T1000 (cell line): ENCODE results near the gene GEN1.

Source experiments
- DNase-seq: peaks from one replicate; lab custom pipeline; 2025; ENCODE audit warnings: mixed read lengths; lab: John Stamatoyannopoulos, UW

The GEN1 gene, protein sequence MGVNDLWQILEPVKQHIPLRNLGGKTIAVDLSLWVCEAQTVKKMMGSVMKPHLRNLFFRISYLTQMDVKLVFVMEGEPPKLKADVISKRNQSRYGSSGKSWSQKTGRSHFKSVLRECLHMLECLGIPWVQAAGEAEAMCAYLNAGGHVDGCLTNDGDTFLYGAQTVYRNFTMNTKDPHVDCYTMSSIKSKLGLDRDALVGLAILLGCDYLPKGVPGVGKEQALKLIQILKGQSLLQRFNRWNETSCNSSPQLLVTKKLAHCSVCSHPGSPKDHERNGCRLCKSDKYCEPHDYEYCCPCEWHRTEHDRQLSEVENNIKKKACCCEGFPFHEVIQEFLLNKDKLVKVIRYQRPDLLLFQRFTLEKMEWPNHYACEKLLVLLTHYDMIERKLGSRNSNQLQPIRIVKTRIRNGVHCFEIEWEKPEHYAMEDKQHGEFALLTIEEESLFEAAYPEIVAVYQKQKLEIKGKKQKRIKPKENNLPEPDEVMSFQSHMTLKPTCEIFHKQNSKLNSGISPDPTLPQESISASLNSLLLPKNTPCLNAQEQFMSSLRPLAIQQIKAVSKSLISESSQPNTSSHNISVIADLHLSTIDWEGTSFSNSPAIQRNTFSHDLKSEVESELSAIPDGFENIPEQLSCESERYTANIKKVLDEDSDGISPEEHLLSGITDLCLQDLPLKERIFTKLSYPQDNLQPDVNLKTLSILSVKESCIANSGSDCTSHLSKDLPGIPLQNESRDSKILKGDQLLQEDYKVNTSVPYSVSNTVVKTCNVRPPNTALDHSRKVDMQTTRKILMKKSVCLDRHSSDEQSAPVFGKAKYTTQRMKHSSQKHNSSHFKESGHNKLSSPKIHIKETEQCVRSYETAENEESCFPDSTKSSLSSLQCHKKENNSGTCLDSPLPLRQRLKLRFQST

DNA sequence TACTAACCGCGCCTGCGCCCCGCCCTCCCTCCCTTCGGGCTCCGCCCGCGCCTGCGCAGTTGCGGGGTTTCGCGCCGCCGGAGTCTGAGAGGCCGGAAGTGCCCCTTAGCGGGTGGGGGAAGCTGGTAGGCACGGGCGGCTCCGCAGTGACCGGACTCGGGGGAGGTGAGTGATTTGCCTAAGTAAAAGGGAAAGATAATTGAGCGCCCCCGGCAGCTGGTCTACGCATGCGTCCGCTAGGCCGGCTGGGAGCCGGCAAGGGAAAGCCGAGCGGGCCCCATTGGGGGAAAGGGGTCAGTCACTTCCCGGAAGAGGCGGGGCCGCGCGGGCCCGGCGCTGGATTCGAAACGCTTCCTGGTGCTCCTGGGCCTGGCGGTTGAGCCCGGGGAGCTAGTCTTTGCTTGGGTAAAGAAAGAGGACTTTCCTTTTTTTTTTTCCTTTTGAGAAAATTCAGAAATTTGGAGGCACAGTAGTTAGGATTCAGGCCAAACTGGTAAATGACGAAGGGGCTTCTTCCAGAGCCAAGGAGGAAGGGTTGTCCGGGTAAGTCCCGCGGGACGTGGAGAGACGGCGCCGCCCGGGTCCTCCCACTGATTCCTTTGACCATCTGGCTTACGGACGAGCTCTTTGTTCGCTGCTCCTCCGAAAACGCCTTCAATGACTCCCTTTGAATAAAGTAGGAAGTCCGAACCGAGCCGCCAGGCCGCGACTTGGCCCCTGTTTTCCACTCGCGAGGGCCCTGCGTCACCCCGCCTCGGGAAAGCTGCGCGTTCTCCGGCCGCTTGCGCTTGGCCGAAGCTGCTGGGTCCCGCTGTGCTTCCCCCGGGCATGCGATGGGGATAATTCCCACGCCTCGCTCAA is at the start of gene GEN1, which contains the start of gene SMC6:
Gene GEN1, plus strand, starts transcription at position 336 of the 861 bp plus-strand sequence. CDS start 5,806 bp downstream, outside the sequence.
Gene SMC6, minus strand, starts transcription at position 8 of the 861 bp plus-strand sequence. CDS start 7,864 bp downstream, outside the sequence.
- DNase-seq: peak; percentile 87

DNA sequence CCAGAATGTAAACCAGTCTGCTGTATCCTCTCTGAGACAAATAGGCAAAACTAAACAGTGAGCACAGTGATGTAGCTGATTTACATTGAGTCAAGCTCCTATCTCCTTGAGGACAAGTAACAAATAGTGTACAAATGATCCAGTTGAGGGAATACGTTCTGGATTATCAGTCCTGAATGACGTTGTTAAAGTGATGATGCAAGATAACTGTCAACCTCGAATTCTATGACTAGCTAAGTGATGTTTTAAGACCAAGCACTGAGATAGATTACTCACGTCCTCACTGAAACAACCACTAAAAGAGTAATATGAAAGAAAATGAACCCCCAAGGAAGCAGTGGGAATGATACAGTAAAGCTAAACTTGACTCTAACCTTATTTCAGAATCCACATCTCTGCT is 47.1 kb upstream of the GEN1 start:
- no peak for DNase-seq

DNA sequence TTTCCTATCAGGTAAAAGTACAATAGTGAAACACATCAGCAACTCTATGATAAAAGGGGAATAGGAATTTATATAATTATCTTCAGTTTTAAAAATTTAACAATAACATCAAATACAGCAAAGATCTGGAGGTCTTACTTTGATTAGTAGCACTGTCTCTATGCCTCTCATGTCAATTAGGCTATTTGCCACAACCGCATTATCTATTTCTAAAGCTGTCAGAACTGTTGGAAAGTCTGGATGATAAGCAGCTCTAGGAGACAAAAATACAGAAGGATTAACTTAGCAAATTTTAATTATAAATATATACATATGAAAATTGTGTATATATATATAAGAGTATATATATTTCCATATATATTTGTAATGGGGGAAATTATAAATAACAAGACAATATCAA is 45.4 kb upstream of the GEN1 start:
- DNase-seq: no peak

GRCh38 chr2:17709897-17710296 is 44.0 kb upstream of the GEN1 start:
- no peak for DNase-seq

DNA sequence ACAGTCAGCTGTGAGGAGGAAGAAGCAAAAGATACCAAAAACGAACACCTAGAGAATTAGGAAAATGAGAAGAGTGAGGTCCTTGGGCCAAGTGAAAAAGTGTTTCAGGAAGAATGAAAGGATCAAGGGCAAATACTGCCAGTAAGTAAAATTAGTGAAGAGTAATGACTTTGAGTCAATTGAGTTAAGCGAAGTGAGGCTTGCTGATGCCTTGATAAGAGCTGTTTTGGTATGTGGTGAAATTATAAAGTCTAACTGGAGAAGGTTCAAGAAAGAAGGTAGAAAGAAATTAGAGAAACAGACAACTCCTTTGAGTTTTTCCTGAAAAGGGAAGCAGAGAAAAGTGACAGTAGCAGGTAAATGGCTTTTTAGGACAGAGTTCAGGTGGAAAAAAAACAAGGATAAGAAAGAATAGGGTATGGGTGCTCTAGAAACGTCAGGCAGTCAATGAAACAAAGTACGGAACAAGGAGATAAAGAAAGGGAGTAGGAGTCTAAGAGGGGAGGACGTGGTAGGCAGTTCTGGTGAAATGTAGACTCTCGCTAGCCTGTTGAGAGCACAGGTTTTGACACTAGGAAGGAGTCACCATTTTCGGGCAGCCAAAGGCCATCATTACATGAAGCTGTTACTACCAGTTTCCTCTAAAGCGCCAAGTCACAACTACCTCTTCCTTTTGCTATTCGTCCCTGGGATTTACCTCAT is 43.2 kb upstream of the GEN1 start:
- DNase-seq: no peak

DNA sequence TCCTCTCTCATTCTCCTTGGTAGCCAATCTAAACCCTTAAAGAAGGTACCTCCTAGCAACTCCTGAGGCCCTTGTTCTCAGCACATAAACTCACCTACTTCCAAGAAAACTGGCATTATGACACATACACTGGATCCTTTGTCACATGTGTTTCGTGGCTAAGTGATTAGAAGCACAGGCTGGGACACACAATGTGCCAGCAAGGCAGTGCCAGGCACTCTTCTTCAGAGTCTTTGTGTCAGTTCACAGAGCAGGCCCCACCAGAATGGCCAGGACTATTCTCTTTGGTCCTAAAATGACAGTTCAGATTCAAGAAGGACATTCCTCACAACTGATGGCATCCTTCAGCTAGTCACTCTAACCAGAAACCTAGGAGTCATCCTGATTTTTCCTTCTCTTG is 40.6 kb upstream of the GEN1 start:
- no peak for DNase-seq

GRCh38 chr2:17717666-17718065 is 36.3 kb upstream of the GEN1 start:
- DNase-seq: no peak

GRCh38 chr2:17718689-17719088 is 35.2 kb upstream of the GEN1 start:
- DNase-seq: no peak

DNA sequence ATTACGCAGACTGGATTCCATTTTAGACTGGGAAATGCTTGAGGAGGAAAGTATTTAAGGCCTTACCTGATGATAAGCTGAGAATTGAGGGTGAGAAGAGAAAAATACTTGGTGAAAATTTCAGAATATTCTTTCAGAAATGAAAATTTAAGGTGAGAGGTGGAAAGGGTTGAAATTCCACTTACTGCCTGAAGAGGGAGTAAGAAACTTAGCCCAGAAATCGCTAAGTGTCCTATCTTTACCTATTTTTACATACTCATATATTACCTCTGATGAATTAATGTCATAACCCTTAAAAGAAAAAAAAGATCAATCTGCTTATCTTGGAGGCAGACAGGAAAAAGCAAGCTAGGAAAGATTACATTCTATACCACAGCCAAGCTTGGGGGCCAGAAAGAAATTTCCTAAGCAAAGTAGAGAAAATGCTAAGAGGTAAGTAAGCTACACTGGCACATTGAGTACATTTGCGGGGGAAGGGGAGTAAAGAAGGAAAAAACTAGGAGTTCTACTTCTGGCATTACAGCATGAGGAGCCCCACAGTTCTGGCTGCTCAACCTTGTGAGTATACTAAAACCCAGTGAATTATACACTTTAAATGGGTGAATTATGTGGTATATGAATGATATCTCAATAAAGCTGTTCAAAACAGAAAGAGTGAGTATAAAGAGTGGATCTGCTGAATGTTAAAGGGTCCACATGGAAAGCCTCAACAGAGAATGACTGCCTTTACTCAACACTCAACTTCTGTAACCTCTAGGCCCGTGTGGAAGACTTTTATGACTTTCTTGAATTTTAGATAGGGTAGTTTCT is 34.2 kb upstream of the GEN1 start:
- no peak for DNase-seq

DNA sequence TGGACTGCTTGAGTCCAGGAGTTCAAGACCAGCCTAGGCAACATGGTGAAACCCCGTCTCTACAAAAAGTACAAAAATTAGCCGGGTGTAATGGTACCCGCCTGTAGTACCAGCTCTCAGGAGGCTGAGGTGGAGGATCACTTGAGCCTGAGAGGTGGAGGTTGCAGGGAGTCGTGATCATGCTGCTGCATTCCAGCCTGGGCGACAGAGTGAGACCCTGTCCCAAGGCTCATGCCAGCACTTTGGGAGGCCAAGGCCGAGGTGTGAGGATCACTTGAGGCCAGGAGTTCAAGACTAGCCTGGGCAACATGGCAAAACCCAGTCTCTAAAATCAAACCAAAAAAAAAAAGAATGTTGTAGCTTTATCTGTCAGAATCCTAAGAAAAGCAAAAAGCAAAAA is 25.7 kb upstream of the GEN1 start:
- no peak for DNase-seq

- DNase-seq: no peak
Measured at GRCh38 chr2:17729880-17730279, 24.1 kb upstream of the GEN1 start.

DNA sequence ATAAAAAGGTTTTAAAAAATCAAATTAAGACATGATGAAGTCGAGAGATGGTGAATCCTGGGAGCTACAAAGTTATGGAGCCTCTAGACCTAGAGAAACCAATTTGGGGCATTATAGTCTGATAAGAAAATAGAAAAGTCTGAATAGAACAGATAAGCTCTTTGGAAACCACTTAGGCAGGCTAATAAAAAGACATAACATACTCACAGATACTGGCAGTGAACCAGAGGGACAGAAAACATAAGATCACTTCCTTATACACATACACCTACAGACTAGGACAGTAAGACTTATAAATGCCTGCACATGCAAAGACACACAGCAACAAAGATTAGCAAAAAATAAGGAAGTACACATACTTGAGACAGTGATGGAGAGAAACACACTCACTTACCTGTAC is 20.3 kb upstream of the GEN1 start:
- no peak for DNase-seq

DNA sequence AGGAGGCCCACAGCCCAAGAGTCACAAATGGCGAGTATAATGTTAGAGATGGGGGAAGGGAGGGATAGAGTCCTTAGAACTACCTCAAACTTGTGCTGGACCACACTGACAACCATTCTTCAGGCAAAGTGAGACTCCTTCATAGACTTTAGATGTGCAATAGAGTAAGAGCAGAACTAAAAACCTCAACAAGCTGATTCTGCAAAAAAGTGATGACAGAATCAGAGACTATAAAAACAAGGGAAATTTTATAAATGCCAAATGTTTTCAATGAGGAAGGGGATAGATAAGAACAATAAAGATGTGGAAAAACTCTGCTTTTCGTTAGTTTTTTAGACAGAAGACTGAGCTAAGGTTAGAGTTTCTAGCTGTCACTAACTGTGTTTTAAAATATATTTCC is 18.1 kb upstream of the GEN1 start:
- no peak for DNase-seq

DNA sequence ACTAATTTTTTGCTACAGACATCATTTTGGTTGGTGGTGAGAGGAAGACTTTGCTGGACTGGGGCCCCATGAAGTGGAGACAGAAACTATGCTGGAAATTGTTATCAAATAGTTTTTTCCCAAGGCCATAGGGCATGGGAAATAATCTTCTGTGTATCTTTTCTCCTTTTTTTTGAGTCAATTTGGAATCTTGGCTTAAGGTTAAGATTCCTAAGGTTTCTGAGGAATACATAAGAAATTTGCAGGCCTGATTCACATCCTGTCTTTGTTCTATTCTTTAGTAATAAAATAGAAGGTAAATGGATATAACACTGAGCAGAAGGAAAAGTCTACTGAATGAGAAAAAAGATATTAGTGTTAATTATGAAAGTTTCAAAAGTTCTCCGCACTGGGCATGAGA is 16.9 kb upstream of the GEN1 start:
- no peak for DNase-seq

DNA sequence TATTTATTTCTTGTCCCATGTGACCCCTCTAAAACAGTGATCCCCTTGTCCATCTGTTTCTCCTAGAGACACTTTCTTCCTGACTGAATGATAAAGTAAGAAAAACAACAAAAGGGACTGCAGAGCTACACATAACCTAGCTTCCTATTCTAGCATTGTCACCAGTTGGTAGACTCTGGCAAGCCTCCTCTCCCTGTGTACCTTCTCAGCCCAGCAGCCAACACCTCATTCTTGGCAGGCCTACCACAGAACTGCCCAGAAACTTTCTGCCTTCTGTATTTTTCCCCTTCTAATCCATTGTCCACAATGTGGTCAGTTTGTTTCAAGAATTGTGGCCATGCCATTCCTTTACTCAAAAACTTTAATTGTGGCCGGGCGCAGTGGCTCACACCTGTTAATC is 13.7 kb upstream of the GEN1 start:
- no peak for DNase-seq

- no peak for DNase-seq
Measured at GRCh38 chr2:17747684-17748452, 6.1 kb upstream of the GEN1 start.

- DNase-seq: no peak
Measured at GRCh38 chr2:17748745-17749144, 5.2 kb upstream of the GEN1 start.

GRCh38 chr2:17749753-17750438 is 4.0 kb upstream of the GEN1 start:
- DNase-seq: no peak

DNA sequence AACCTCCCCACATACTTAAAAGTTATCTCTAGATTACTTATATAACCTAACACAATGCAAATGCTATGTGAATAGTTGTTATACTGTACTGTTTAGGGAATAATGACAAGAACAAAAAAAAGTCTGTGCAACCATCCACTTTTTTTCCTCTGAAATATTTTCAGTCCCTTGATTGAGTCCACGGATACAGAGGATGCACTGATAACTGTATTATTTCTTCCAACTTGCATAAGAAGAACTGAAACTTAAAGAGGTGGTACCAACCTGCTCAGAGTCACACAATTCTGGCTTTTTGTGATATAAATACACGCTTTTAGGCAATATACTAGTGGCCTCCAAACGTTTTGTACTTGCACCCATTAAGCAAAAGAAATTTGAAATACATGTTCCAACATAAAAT is 1.7 kb upstream of the GEN1 start:
- DNase-seq: no peak
